DOHH2 (cell line): ENCODE results near the gene IL2RA.

Experiments
- EZH2phosphoT487 ChIP-seq: fragments of 200-600 bp; sonication (generic); IDR thresholded peaks from 2 replicates; pipeline ENCODE4 v1.6.1; 2017; ENCODE audit warnings: borderline replicate concordance, mild to moderate bottlenecking, antibody characterized with exemption, low read length, moderate library complexity, mixed read lengths
- TF ChIP-seq, protein P1 (sequence below): fragments of 200-600 bp; sonication (generic); IDR thresholded peaks from one replicate; pipeline ENCODE4 v1.5.1; 2014; ENCODE audit warnings: antibody characterized with exemption, mild to moderate bottlenecking, low read depth, low read length; ENCODE audit not compliant: poor library complexity, severe bottlenecking

DNA sequence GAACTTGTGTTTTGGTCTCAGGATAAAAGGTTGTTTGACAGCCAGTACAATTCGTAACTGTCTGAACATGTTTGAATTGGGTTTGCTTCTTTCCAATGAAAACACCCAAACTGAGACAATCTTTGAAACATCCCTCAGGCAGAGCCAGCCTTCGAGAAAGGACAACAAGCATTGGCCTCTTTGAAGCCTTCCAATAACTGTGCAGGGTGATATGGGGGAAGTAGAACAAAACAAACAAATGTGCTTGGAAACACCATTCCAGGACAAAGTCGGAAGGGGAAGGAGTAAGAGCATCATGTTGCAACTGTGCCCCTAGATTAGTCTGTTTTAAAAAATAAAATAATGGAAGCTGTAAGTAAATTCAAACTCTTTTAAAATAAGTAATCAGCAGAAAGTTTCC lies 39.5 kb downstream of the IL2RA start:
- TF ChIP-seq, protein P1, sequence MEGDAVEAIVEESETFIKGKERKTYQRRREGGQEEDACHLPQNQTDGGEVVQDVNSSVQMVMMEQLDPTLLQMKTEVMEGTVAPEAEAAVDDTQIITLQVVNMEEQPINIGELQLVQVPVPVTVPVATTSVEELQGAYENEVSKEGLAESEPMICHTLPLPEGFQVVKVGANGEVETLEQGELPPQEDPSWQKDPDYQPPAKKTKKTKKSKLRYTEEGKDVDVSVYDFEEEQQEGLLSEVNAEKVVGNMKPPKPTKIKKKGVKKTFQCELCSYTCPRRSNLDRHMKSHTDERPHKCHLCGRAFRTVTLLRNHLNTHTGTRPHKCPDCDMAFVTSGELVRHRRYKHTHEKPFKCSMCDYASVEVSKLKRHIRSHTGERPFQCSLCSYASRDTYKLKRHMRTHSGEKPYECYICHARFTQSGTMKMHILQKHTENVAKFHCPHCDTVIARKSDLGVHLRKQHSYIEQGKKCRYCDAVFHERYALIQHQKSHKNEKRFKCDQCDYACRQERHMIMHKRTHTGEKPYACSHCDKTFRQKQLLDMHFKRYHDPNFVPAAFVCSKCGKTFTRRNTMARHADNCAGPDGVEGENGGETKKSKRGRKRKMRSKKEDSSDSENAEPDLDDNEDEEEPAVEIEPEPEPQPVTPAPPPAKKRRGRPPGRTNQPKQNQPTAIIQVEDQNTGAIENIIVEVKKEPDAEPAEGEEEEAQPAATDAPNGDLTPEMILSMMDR = no peak
- TF ChIP-seq EZH2phosphoT487 = no peak
